Adrenal gland (tissue), 5 donors: ENCODE measurements around the gene PARVA.

ENCODE experiments used
- CTCF ChIP-seq, 6 experiments: fragments of 450-650 bp in 4 of 6; fragments of 200-600 bp in 2 of 6; sonication (generic) in 1 of 6; IDR thresholded peaks; 1 replicate in 5 of 6; 2 replicates in 1 of 6; pipeline versions ENCODE4 v1.5.1 to v1.8.0; 2016 to 2021; ENCODE audit warnings: antibody characterized with exemption in 6 of 6, mild to moderate bottlenecking in 2 of 6, moderate library complexity in 1 of 6
- POLR2A ChIP-seq, 2 donors: fragments of 450-650 bp; IDR thresholded peaks; one replicate each; pipeline ENCODE4 v1.6.1; 2017; ENCODE audit warnings: antibody characterized with exemption in 2 of 2, mild to moderate bottlenecking in 2 of 2, moderate library complexity in 1 of 2
- donor health status: DM: no; HTN: no; CAD: no.

DNA sequence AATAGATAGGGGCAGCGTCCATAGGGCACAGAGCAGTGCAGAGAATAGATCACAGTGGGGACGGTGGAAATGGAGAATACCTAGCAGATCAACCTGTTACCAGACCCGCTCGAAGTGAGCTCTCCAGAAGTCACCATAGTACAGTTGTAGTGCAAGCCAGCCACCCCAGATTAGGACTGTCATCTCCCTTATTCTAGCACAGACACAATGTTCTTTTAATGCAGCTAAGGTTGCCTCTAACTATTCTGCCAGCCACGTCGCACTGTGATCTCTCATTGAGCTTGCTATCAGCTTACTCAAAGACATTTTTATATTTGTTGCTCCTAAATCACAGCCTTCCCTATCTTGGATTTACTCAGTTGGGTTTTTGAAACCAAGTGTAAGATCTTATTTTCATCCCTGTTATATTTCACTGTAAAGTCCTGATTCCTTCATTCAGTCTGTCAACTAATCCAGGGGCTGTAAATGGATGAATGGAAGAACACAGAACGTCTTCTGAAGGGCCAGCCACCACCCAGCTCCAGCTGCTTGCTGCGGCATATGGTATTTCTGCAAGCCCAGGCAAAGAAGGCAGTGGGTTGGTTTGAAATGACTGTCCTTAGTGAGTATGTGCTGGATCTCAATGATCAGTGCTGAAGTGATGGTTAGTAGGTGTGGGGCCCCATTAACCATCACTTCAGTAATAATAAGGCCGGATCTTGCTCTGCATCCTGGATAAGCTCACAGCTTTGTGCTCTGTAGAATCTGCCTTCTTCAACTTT lies 3.4 kb downstream of the PARVA start:
- TF ChIP-seq CTCF (IDR thresholded peaks at IDR 0.05), result no peak
- no peak for TF ChIP-seq POLR2A (IDR thresholded peaks at IDR 0.05)
